HepG2 (cell line): ENCODE measurements around the gene ARSB. TPM values are rescaled to one million over a fixed set of nuclear protein-coding genes. Genes with fewer than 3 reads are reported as not detected.

Experiments
- BHLHE40 ChIP-seq: IDR thresholded peaks from 2 replicates; pipeline ENCODE4 v1.6.1; 2011; ENCODE audit warnings: low read length, improper control_type of control experiment
- CCAR2 ChIP-seq: fragments of 200-400 bp; formaldehyde crosslinking; optimal IDR thresholded peaks from 2 replicates; pipeline ENCODE3; 2018; ENCODE audit warnings: low read depth, mild to moderate bottlenecking, low read length, moderate library complexity
- CTCF ChIP-seq: sonication (generic); formaldehyde crosslinking; IDR thresholded peaks from 2 replicates; pipeline ENCODE4 v1.5.0; 2020; ENCODE audit warnings: mild to moderate bottlenecking, missing genetic modification reagents, moderate library complexity
- ELF1 ChIP-seq: sonication (generic); formaldehyde crosslinking; IDR thresholded peaks from 2 replicates; pipeline ENCODE4 v1.4.0; 2020; ENCODE audit warnings: missing genetic modification reagents
- ISX ChIP-seq: sonication (generic); formaldehyde crosslinking; conservative IDR thresholded peaks from 2 replicates; pipeline ENCODE4 v1.5.0; 2020; ENCODE audit warnings: missing genetic modification reagents
- KDM6A ChIP-seq: IDR thresholded peaks from 2 replicates; pipeline ENCODE4 v1.6.1; 2016; ENCODE audit warnings: low read depth
- PLRG1 ChIP-seq: fragments of 450-650 bp; conservative IDR thresholded peaks from 2 replicates; pipeline ENCODE4 v1.6.1; 2016
- SIX4 ChIP-seq: sonication (generic); formaldehyde crosslinking; IDR thresholded peaks from 2 replicates; pipeline ENCODE4 v1.4.0; 2020; ENCODE audit warnings: missing genetic modification reagents
- SRSF4 ChIP-seq: fragments of 200-400 bp; formaldehyde crosslinking; IDR thresholded peaks from one replicate; pipeline ENCODE4 v1.6.1; 2018; ENCODE audit warnings: mild to moderate bottlenecking, low read depth, low read length, moderate library complexity; ENCODE audit not compliant: poor library complexity, severe bottlenecking
- TAF1 ChIP-seq: sonication (generic); formaldehyde crosslinking; IDR thresholded peaks from 2 replicates; pipeline ENCODE4 v1.4.0; 2020; ENCODE audit warnings: missing genetic modification reagents
- TBX2 ChIP-seq: sonication (generic); formaldehyde crosslinking; IDR thresholded peaks from 2 replicates; pipeline ENCODE4 v1.5.0; 2020; ENCODE audit warnings: missing genetic modification reagents, mild to moderate bottlenecking, borderline replicate concordance
- WIZ ChIP-seq: sonication (generic); formaldehyde crosslinking; IDR thresholded peaks from 2 replicates; pipeline ENCODE4 v1.5.1; 2020; ENCODE audit warnings: mild to moderate bottlenecking, missing genetic modification reagents
- ZIK1 ChIP-seq: sonication (generic); formaldehyde crosslinking; IDR thresholded peaks from 2 replicates; pipeline ENCODE4 v1.5.0; 2020; ENCODE audit warnings: mild to moderate bottlenecking, low read depth, missing genetic modification reagents, borderline replicate concordance
- ZMAT3 ChIP-seq: sonication (generic); formaldehyde crosslinking; conservative IDR thresholded peaks from 2 replicates; pipeline ENCODE4 v1.7.0; 2021; ENCODE audit warnings: missing genetic modification reagents
- ZNF12 ChIP-seq: sonication (generic); formaldehyde crosslinking; IDR thresholded peaks from 2 replicates; pipeline ENCODE4 v1.5.0; 2020; ENCODE audit warnings: missing genetic modification reagents
- ZNF331 ChIP-seq: sonication (generic); formaldehyde crosslinking; IDR thresholded peaks from 2 replicates; pipeline ENCODE4 v1.4.0; 2020; ENCODE audit warnings: missing genetic modification reagents
- ZNF513 ChIP-seq: sonication (generic); formaldehyde crosslinking; conservative IDR thresholded peaks from 2 replicates; pipeline ENCODE4 v1.5.0; 2020; ENCODE audit warnings: missing genetic modification reagents
- ZNF550 ChIP-seq: sonication (generic); formaldehyde crosslinking; IDR thresholded peaks from 2 replicates; pipeline ENCODE4 v1.4.0; 2020; ENCODE audit warnings: mild to moderate bottlenecking, missing genetic modification reagents, borderline replicate concordance
- polyA plus RNA-seq, 8 experiments: library from polyadenylated mRNA; depleted of rRNA in 3 of 8; stranded (reverse) in 7 of 8; unstranded in 1 of 8; fragments of >200 nt; fragmentation: Illumina TruSeq in 4 of 8; extraction: Trizol in 4 of 8; gene quantifications; 2 replicates each; pipeline versions ENCODE4 v1.2.1 to v1.2.3, GENCODE V29; 2011 to 2016; ENCODE audit warnings: low read depth in 4 of 8, missing spikeins in 1 of 8, mixed read lengths in 1 of 8; ENCODE audit not compliant: insufficient read depth in 1 of 8
- total RNA-seq, 5 experiments: library from RNA; depleted of rRNA; stranded (reverse); fragments of >200 nt; fragmentation: Illumina TruSeq; extraction: Trizol; gene quantifications; 2 replicates each; pipeline ENCODE4 v1.2.3, GENCODE V29; 2016; ENCODE audit warnings: low read depth in 1 of 5
- TF ChIP-seq, protein P1 (sequence below): sonication (generic); formaldehyde crosslinking; IDR thresholded peaks from 2 replicates; pipeline ENCODE4 v1.8.0; 2022; ENCODE audit warnings: low read depth, missing genetic modification reagents
- TF ChIP-seq, protein P2 (sequence below), 2 experiments: sonication (generic) in 1 of 2; formaldehyde crosslinking in 1 of 2; IDR thresholded peaks; 2 replicates each; pipeline versions ENCODE4 v1.4.0 to v1.6.1; 2018 to 2020; ENCODE audit warnings: missing genetic modification reagents in 2 of 2, borderline replicate concordance in 1 of 2, low read depth in 1 of 2, mild to moderate bottlenecking in 1 of 2, missing biosample characterization in 1 of 2
- TF ChIP-seq, protein P3 (sequence below): sonication (generic); formaldehyde crosslinking; IDR thresholded peaks from 2 replicates; pipeline ENCODE4 v1.4.0; 2020; ENCODE audit warnings: missing genetic modification reagents; ENCODE audit errors: not compliant biosample characterization

The ARSB gene
- total and polyA plus RNA-seq, 2 of the 13 experiments (the other 11 are each of a cell fraction or from before 2014, with no cell fraction given), result 52.6 to 66.4 TPM

- TF ChIP-seq, protein P1, sequence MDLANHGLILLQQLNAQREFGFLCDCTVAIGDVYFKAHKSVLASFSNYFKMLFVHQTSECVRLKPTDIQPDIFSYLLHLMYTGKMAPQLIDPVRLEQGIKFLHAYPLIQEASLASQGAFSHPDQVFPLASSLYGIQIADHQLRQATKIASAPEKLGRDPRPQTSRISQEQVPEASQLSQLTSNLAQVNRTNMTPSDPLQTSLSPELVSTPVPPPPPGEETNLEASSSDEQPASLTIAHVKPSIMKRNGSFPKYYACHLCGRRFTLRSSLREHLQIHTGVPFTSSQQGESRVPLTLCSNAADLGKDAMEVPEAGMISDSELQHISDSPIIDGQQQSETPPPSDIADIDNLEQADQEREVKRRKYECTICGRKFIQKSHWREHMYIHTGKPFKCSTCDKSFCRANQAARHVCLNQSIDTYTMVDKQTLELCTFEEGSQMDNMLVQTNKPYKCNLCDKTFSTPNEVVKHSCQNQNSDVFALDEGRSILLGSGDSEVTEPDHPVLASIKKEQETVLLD (CRISPR knock-in tag), result no peak
- TF ChIP-seq, protein P2, sequence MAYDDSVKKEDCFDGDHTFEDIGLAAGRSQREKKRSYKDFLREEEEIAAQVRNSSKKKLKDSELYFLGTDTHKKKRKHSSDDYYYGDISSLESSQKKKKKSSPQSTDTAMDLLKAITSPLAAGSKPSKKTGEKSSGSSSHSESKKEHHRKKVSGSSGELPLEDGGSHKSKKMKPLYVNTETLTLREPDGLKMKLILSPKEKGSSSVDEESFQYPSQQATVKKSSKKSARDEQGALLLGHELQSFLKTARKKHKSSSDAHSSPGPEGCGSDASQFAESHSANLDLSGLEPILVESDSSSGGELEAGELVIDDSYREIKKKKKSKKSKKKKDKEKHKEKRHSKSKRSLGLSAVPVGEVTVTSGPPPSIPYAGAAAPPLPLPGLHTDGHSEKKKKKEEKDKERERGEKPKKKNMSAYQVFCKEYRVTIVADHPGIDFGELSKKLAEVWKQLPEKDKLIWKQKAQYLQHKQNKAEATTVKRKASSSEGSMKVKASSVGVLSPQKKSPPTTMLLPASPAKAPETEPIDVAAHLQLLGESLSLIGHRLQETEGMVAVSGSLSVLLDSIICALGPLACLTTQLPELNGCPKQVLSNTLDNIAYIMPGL (CRISPR knock-in tag; IDR thresholded peaks at IDR 0.05; ENCODE audit: borderline replicate concordance in 1 of 2, low read depth in 1 of 2), result 0 out of 4 replicates have a peak, but pooled peaks of 1 of the 2 experiments have one; percentile 29
- TF ChIP-seq ZNF12 (CRISPR knock-in tag), result no peak; the same call in 1 of the 2 replicates
- TF ChIP-seq, protein P3, sequence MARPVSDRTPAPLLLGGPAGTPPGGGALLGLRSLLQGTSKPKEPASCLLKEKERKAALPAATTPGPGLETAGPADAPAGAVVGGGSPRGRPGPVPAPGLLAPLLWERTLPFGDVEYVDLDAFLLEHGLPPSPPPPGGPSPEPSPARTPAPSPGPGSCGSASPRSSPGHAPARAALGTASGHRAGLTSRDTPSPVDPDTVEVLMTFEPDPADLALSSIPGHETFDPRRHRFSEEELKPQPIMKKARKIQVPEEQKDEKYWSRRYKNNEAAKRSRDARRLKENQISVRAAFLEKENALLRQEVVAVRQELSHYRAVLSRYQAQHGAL, result no peak
- TF ChIP-seq SRSF4, result no peak
- TF ChIP-seq BHLHE40, result no peak
- TF ChIP-seq TAF1 (CRISPR knock-in tag), result no peak
- no peak for TF ChIP-seq ISX (CRISPR knock-in tag)
- no peak; the same call in 1 of the 2 replicates for TF ChIP-seq CTCF (CRISPR knock-in tag)
- no peak for TF ChIP-seq PLRG1
- no peak for TF ChIP-seq WIZ (CRISPR knock-in tag)
- TF ChIP-seq KDM6A (CRISPR knock-in tag), result peak; percentile 79
- no peak for TF ChIP-seq ZIK1 (CRISPR knock-in tag)
- TF ChIP-seq ZNF513 (CRISPR knock-in tag), result no peak
- no peak for TF ChIP-seq CCAR2
- peak; percentile 89 for TF ChIP-seq ZNF331 (CRISPR knock-in tag)
- TF ChIP-seq ELF1, result 0 out of 2 replicates have a peak, but pooled peaks have one; percentile 22
- no peak for TF ChIP-seq ZNF550
- TF ChIP-seq ZMAT3, result no peak
- TF ChIP-seq TBX2 (CRISPR knock-in tag), result peak; percentile 46; the same call in 1 of the 2 replicates
- no peak for TF ChIP-seq SIX4 (CRISPR knock-in tag)
Observed at GRCh38 chr5:78727786-78728761, 257.0 kb downstream of the ARSB start (continued).
